Thyroid gland (tissue), 4 donors: ENCODE measurements around the gene GPN3. TPM values are rescaled to one million over a fixed set of nuclear protein-coding genes. Genes with fewer than 3 reads are reported as not detected.
"Not testable (repeated sequence)": the region's sequence is repeated elsewhere in the genome, so short reads cannot be mapped to it uniquely, and the experiment has no call there.

Experiments used
- DNase-seq, 2 donors: peaks; one replicate each; pipeline ENCODE4 v3.0.0-alpha.2; 2019
- H3K27ac ChIP-seq, 3 donors: fragments of 200-600 bp; sonication (generic); 1 replicate in 2 of 3; 2 replicates in 1 of 3; pipeline ENCODE4 v1.5.1; 2016 to 2019; ENCODE audit warnings: mild to moderate bottlenecking in 1 of 3, moderate library complexity in 1 of 3
- H3K27me3 ChIP-seq: fragments of 200-600 bp; sonication (generic); one replicate; pipeline ENCODE4 v1.5.1; 2019
- H3K36me3 ChIP-seq, 2 donors: fragments of 200-600 bp; sonication (generic); one replicate each; pipeline ENCODE4 v1.5.1; 2016 to 2019
- H3K4me1 ChIP-seq, 2 donors: fragments of 200-600 bp; sonication (generic); one replicate each; pipeline ENCODE4 v1.5.1; 2017 to 2019
- H3K4me3 ChIP-seq, 3 donors: fragments of 200-600 bp; sonication (generic); replicated peaks in 1 of 3; 1 replicate in 2 of 3; 2 replicates in 1 of 3; pipeline ENCODE4 v1.5.1; 2016; ENCODE audit warnings: mild to moderate bottlenecking in 1 of 3
- H3K9me3 ChIP-seq: fragments of 200-600 bp; sonication (generic); one replicate; pipeline ENCODE4 v1.5.1; 2017
- CTCF ChIP-seq, 6 experiments: fragments of 200-600 bp in 3 of 6; fragments of 450-650 bp in 3 of 6; sonication (generic) in 3 of 6; IDR thresholded peaks; one replicate each; pipeline ENCODE4 v1.5.1; 2016 to 2019; ENCODE audit warnings: antibody characterized with exemption in 6 of 6, mild to moderate bottlenecking in 2 of 6, inconsistent platforms in 1 of 6, moderate library complexity in 1 of 6
- POLR2A ChIP-seq, 2 donors: fragments of 450-650 bp; IDR thresholded peaks; one replicate each; pipeline ENCODE4 v1.6.1; 2017; ENCODE audit warnings: antibody characterized with exemption in 2 of 2, mild to moderate bottlenecking in 2 of 2, moderate library complexity in 1 of 2
- WGBS, 2 donors: methylation state at CpG; one replicate each; pipeline ENCODE4 v1.1.5; 2017; 5-methylcytosine and 5-hydroxymethylcytosine counted together
- intact Hi-C: fragments of 100-400 bp; cut with DNase I; formaldehyde crosslinking; loops from one replicate; pipeline ENCODE4 v1.15.1; 2023
- total RNA-seq, 4 donors: library from RNA; depleted of rRNA; stranded (reverse); fragments of >200 nt; gene quantifications; one replicate each; pipeline ENCODE4 v1.2.3, GENCODE V29; 2016

The GPN3 gene
- total RNA-seq, 4 donors from 2014 or later, result 17.1 to 23.6 (median 17.9) TPM

GRCh38 chr12:110498984-110499706 lies 31.1 kb upstream of the GPN3 start:
- no peak overlapping the region for H3K27ac ChIP-seq
- peaks cover 13 to 14% of the 10 kb centered on the region in 2 donors for H3K36me3 ChIP-seq
- no peaks in the 10 kb centered on the region for H3K27me3 ChIP-seq
- no peak for DNase-seq
- TF ChIP-seq POLR2A (IDR thresholded peaks at IDR 0.05) (no peak), CTCF (IDR thresholded peaks at IDR 0.05) (no peak)
- intact Hi-C loops, result no loop called here
- H3K4me1 ChIP-seq, result peaks cover 9 to 13% of the 10 kb centered on the region in 2 donors
- no peak overlapping the region for H3K4me3 ChIP-seq
- no peaks in the 10 kb centered on the region for H3K9me3 ChIP-seq
- WGBS, 2 donors, result 82 to 83% methylated on average over 4 of the region's 4 CpGs

GRCh38 chr12:110475426-110475825 lies 7.4 kb upstream of the GPN3 start:
- intact Hi-C loops, result no loop called here
- 94 to 95% methylated on average over 7 of the region's 7 CpGs for WGBS, 2 donors
- Histone ChIP-seq H3K9me3 (no peaks in the 10 kb centered on the region), H3K4me3 (no peak overlapping the region), H3K4me1 (no peaks in the 10 kb centered on the region), H3K36me3 (no peaks in the 10 kb centered on the region), H3K27ac (no peak overlapping the region), H3K27me3 (no peaks in the 10 kb centered on the region)
- TF ChIP-seq CTCF (IDR thresholded peaks at IDR 0.05) (no peak), POLR2A (IDR thresholded peaks at IDR 0.05) (no peak)
- DNase-seq, result no peak

- intact Hi-C loops, result loop anchor here (5.0 kb wide), 2 partner anchors 34 to 134 kb away; partner anchors contain the start of genes RAD9B and VPS29
- DNase-seq, result no peak
- Histone ChIP-seq H3K27me3 (no peaks in the 10 kb centered on the region), H3K27ac (peak overlapping the region in 2 of 3 donors; percentile 27 to 94), H3K36me3 (peaks cover 0 to 3% of the 10 kb centered on the region in 2 donors), H3K4me3 (peak overlapping the region; percentile 79 to 90 (median 84)), H3K4me1 (peaks cover 20 to 21% of the 10 kb centered on the region in 2 donors), H3K9me3 (no peaks in the 10 kb centered on the region)
- WGBS, 2 donors, result 0 to 1% methylated on average over 15 of the region's 15 CpGs
- no peak for TF ChIP-seq POLR2A (IDR thresholded peaks at IDR 0.05)
- no peak for TF ChIP-seq CTCF (IDR thresholded peaks at IDR 0.05)
Measured at GRCh38 chr12:110467847-110468213, 227 bp downstream of the GPN3 start.

- Histone ChIP-seq H3K36me3 (peaks cover 0 to 6% of the 10 kb centered on the region in 2 donors), H3K27me3 (no peaks in the 10 kb centered on the region), H3K4me1 (peaks cover 20 to 21% of the 10 kb centered on the region in 2 donors), H3K4me3 (no peak overlapping the region), H3K9me3 (no peaks in the 10 kb centered on the region), H3K27ac (no peak overlapping the region)
- no peak for DNase-seq
- no peak for TF ChIP-seq CTCF (IDR thresholded peaks at IDR 0.05)
- no peak for TF ChIP-seq POLR2A (IDR thresholded peaks at IDR 0.05)
- intact Hi-C loops, result loop anchor here (5.0 kb wide), 2 partner anchors 36 to 136 kb away; partner anchors contain the start of genes RAD9B and VPS29
- 59 to 62% methylated on average over 5 of the region's 5 CpGs for WGBS, 2 donors
Measured at GRCh38 chr12:110466791-110467190, 1.3 kb downstream of the GPN3 start.

- intact Hi-C loops, result loop anchor here (5.0 kb wide), 2 partner anchors 37 to 137 kb away; partner anchors contain the start of genes RAD9B and VPS29
Measured at GRCh38 chr12:110465765-110466164, 2.3 kb downstream of the GPN3 start.

More at GRCh38 chr12:110465765-110466164, 2.3 kb downstream of the GPN3 start:
- peaks cover 20 to 21% of the 10 kb centered on the region in 2 donors for H3K4me1 ChIP-seq
- DNase-seq, H3K27me3 ChIP-seq, H3K9me3 ChIP-seq, H3K36me3 ChIP-seq, H3K4me3 ChIP-seq, H3K27ac ChIP-seq: not testable (repeated sequence)
- WGBS, 2 donors, result 92% methylated on average over 11 of the region's 11 CpGs
